Measurements from ENCODE around the gene RUNX3. TPM values are rescaled to one million over a fixed set of nuclear protein-coding genes. Genes with fewer than 3 reads are reported as not detected.
"Not testable (repeated sequence)": the region's sequence is repeated elsewhere in the genome, so short reads cannot be mapped to it uniquely, and the experiment has no call there.

Gene RUNX3
- total RNA-seq: 1 to 10 TPM in 2 of 4 donors, under 1 TPM in 1, not detected in 1; 0.26 to 1.7 (median 1.6) TPM

GRCh38 chr1:24930260-24931145 is at the start of gene RUNX3:
Gene RUNX3, minus strand, starts transcription at chr1:24930276. Its CDS starts 408 bp downstream, at chr1:24929868.
- Histone ChIP-seq H3K4me3 (peak within 1 kb of the TSS in 1 of 2 donors; percentile 6), H3K27ac (no peak within 1 kb of the TSS), H3K27me3 (peaks cover 33 to 57% of the 10 kb centered on the region in 2 donors), H3K36me3 (no peaks in the 10 kb centered on the region), H3K4me1 (peaks cover 0 to 12% of the 10 kb centered on the region in 2 donors), H3K9me3 (no peaks in the 10 kb centered on the region)
- DNase-seq: peak in 1 of 2 donors; percentile 34
- TF ChIP-seq CTCF (IDR thresholded peaks at IDR 0.05) (no peak), POLR2A (IDR thresholded peaks at IDR 0.05) (no peak)
- intact Hi-C loops (cut with DNase I; ENCODE audit: low total_unique reads): no loop called here

GRCh38 chr1:24979232-24979631 is 49.2 kb upstream of the RUNX3 start:
- H3K4me1 ChIP-seq; intact Hi-C loops (cut with DNase I; ENCODE audit: low total_unique reads); H3K4me3 ChIP-seq; DNase-seq; H3K27me3 ChIP-seq; H3K27ac ChIP-seq; H3K36me3 ChIP-seq; H3K9me3 ChIP-seq: not testable (repeated sequence)

- no peak overlapping the region for H3K27ac ChIP-seq
- no peaks in the 10 kb centered on the region for H3K9me3 ChIP-seq
- peaks cover 0 to 6% of the 10 kb centered on the region in 2 donors for H3K27me3 ChIP-seq
- H3K36me3 ChIP-seq: no peaks in the 10 kb centered on the region
- no peaks in the 10 kb centered on the region for H3K4me1 ChIP-seq
- H3K4me3 ChIP-seq: no peak overlapping the region
- TF ChIP-seq CTCF (IDR thresholded peaks at IDR 0.05): no peak
- TF ChIP-seq POLR2A (IDR thresholded peaks at IDR 0.05): no peak
- DNase-seq: no peak
- intact Hi-C loops (cut with DNase I; ENCODE audit: low total_unique reads): no loop called here
Measured at GRCh38 chr1:24978383-24979032, 48.4 kb upstream of the RUNX3 start.

DNA sequence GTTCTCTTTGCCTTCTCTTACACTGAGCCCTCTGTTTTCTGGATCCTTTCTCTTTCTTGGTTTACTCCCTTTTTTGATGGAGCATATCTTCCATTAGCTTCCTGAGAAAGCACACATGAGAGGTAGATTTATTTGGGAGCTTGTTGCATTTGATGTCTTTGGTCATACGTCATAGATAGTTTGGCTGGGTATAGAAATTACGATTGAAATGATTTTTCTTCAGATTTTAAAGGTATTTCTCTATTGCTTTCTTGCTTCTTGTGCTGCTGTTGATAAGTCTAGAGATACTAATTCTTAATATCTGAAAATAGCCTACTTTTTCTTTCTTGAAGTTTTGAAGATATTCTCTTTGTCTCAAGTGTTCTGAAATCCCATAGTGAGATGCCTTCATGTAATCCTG is 45.3 kb upstream of the RUNX3 start:
- H3K27me3 ChIP-seq: peaks cover 0 to 6% of the 10 kb centered on the region in 2 donors
- no peak overlapping the region for H3K4me3 ChIP-seq
- H3K9me3 ChIP-seq: no peaks in the 10 kb centered on the region
- intact Hi-C loops (cut with DNase I; ENCODE audit: low total_unique reads): no loop called here
- DNase-seq: no peak
- H3K27ac ChIP-seq: no peak overlapping the region
- no peaks in the 10 kb centered on the region for H3K4me1 ChIP-seq
- TF ChIP-seq CTCF (IDR thresholded peaks at IDR 0.05): no peak
- TF ChIP-seq POLR2A (IDR thresholded peaks at IDR 0.05): no peak
- no peaks in the 10 kb centered on the region for H3K36me3 ChIP-seq

- DNase-seq: no peak
- Histone ChIP-seq H3K9me3 (no peaks in the 10 kb centered on the region), H3K27ac (no peak overlapping the region), H3K4me1 (no peaks in the 10 kb centered on the region), H3K36me3 (no peaks in the 10 kb centered on the region), H3K27me3 (peaks cover 0 to 6% of the 10 kb centered on the region in 2 donors), H3K4me3 (no peak overlapping the region)
- intact Hi-C loops (cut with DNase I; ENCODE audit: low total_unique reads): no loop called here
- TF ChIP-seq POLR2A (IDR thresholded peaks at IDR 0.05) (no peak), CTCF (IDR thresholded peaks at IDR 0.05) (no peak)
Measured at GRCh38 chr1:24973315-24973714, 43.2 kb upstream of the RUNX3 start.

Data from uterus (tissue), 4 donors.